Measurements from ENCODE around the gene ZFP69B. TPM values are rescaled to one million over a fixed set of nuclear protein-coding genes. Genes with fewer than 3 reads are reported as not detected.

Gene ZFP69B
- total and polyA plus RNA-seq, 2 of the 4 experiments (the other 2 are of a cell fraction): 3.1 to 6.8 TPM

GRCh38 chr1:40439247-40439646, 11.0 kb upstream of the ZFP69B start:
- H3K56ac ChIP-seq (ENCODE audit: extremely low read depth, insufficient read depth, low read length): no peak overlapping the region
- H4K20me1 ChIP-seq (ENCODE audit: insufficient read depth, low read length): no peaks in the 10 kb centered on the region
- no peak overlapping the region for H3K23ac ChIP-seq (ENCODE audit: low read depth, low read length)
- H2BK20ac ChIP-seq (ENCODE audit: low read depth, low read length): no peak overlapping the region
- H3K4me1 ChIP-seq (ENCODE audit: control insufficient read depth, insufficient read depth, low read length): no peaks in the 10 kb centered on the region
- no peak overlapping the region for H3K18ac ChIP-seq (ENCODE audit: low read depth, low read length)
- H3K4me3 ChIP-seq (ENCODE audit: insufficient read depth, low read depth, low read length): no peak overlapping the region
- POLR2A ChIA-PET (ENCODE audit: unreplicated experiment): no interaction called here
- in situ Hi-C loops (cut with MboI; ENCODE audit: low sequenced_read_pairs) (no loop called here), dilution Hi-C loops (cut with HindIII; ENCODE audit: low sequenced_read_pairs, unreplicated experiment) (no loop called here), intact Hi-C loops (cut with micrococcal nuclease) (no loop called here)
- H4K91ac ChIP-seq (ENCODE audit: insufficient read depth, low read depth, low read length): no peak overlapping the region
- H2BK15ac ChIP-seq (ENCODE audit: low read depth, low read length): no peak overlapping the region
- H2AK9ac ChIP-seq (replicated peaks; ENCODE audit: low read depth, low read length, poor library complexity): no peak overlapping the region
- H2AFZ ChIP-seq (replicated peaks; ENCODE audit: low read length, poor library complexity): no peak overlapping the region
- H3K14ac ChIP-seq (replicated peaks; ENCODE audit: low read depth, low read length): no peak overlapping the region
- 81% methylated on average over 5 of the region's 5 CpGs; no CpG with 5 or more reads in 1 of the 2 experiments for WGBS, 2 experiments (ENCODE audit: extremely low coverage in 2 of 2, insufficient read length in 1 of 2)
- H3K9me3 ChIP-seq (ENCODE audit: control insufficient read depth, insufficient read depth, low read length): no peaks in the 10 kb centered on the region
- H3K36me3 ChIP-seq (ENCODE audit: control insufficient read depth, insufficient read depth, low read length): no peaks in the 10 kb centered on the region
- no peak overlapping the region for H4K5ac ChIP-seq (ENCODE audit: low read depth, low read length)
- no TSS peak for BruUV-seq (replicated peaks)
- no peak overlapping the region for H2BK120ac ChIP-seq (ENCODE audit: low read depth, low read length)
- no peak for ATAC-seq (ENCODE audit: low read depth)
- no peaks in the 10 kb centered on the region for H3K27me3 ChIP-seq (ENCODE audit: control insufficient read depth, insufficient read depth, low read length)
- H4K8ac ChIP-seq (ENCODE audit: low read depth in 2 of 2, low read length in 2 of 2): no peak overlapping the region
- H3K9ac ChIP-seq (ENCODE audit: low read depth, low read length): no peak overlapping the region
- DNase-seq: no peak
- CTCF ChIA-PET: no interaction called here
- no peak overlapping the region for H3K27ac ChIP-seq (ENCODE audit: insufficient read depth, low read length)
- H2BK5ac ChIP-seq (ENCODE audit: low read depth, low read length, poor library complexity, severe bottlenecking): no peak overlapping the region
- H3K4me2 ChIP-seq (ENCODE audit: low read depth, low read length): no peak overlapping the region
- TF ChIP-seq CHD1 (IDR thresholded peaks at IDR 0.05; ENCODE audit: low read depth, low read length): no peak
- TF ChIP-seq RCOR1 (IDR thresholded peaks at IDR 0.05; ENCODE audit: insufficient replicate concordance, low read length): no peak
- no peak for TF ChIP-seq CEBPB (IDR thresholded peaks at IDR 0.05; ENCODE audit: low read depth, low read length)
- H2AK5ac ChIP-seq (ENCODE audit: low read depth, low read length): no peak overlapping the region
- H3K79me1 ChIP-seq (ENCODE audit: low read depth in 1 of 2, low read length in 2 of 2): no peaks in the 10 kb centered on the region
- H3K9me1 ChIP-seq (ENCODE audit: insufficient read depth, low read length): no peaks in the 10 kb centered on the region
- H3K4ac ChIP-seq (ENCODE audit: low read depth, low read length): no peak overlapping the region
